Suprapubic skin (tissue), 4 donors: ENCODE results near the gene LMOD1.

ENCODE experiments used
- CTCF ChIP-seq, 2 donors: fragments of 200-600 bp in 1 of 2; fragments of 450-650 bp in 1 of 2; sonication (generic) in 1 of 2; IDR thresholded peaks; one replicate each; pipeline ENCODE4 v1.5.1; 2016 to 2019; ENCODE audit warnings: antibody characterized with exemption in 2 of 2, mild to moderate bottlenecking in 1 of 2, moderate library complexity in 1 of 2
- EP300 ChIP-seq: sonication (generic); formaldehyde crosslinking; IDR thresholded peaks from one replicate; pipeline ENCODE4 v1.6.1; 2017; ENCODE audit warnings: antibody characterized with exemption
- POLR2A ChIP-seq, 2 donors: fragments of 450-650 bp; IDR thresholded peaks; one replicate each; pipeline ENCODE4 v1.6.1; 2017; ENCODE audit warnings: antibody characterized with exemption in 2 of 2, mild to moderate bottlenecking in 2 of 2, moderate library complexity in 2 of 2
- POLR2AphosphoS5 ChIP-seq, 3 donors: sonication (generic); formaldehyde crosslinking; IDR thresholded peaks; one replicate each; pipeline ENCODE4 v1.6.1; 2017; ENCODE audit warnings: antibody characterized with exemption in 3 of 3

GRCh38 chr1:201921952-201922558, 24.3 kb downstream of the LMOD1 start:
- TF ChIP-seq CTCF (IDR thresholded peaks at IDR 0.05) (no peak), POLR2AphosphoS5 (IDR thresholded peaks at IDR 0.05) (no peak), POLR2A (IDR thresholded peaks at IDR 0.05) (no peak), EP300 (no peak)
